ENCODE results near the gene NLGN1. TPM values are rescaled to one million over a fixed set of nuclear protein-coding genes. Genes with fewer than 3 reads are reported as not detected.

Gene NLGN1
- total and polyA plus RNA-seq, 8 donors = 3.1 to 11.9 (median 8.0) TPM

DNA sequence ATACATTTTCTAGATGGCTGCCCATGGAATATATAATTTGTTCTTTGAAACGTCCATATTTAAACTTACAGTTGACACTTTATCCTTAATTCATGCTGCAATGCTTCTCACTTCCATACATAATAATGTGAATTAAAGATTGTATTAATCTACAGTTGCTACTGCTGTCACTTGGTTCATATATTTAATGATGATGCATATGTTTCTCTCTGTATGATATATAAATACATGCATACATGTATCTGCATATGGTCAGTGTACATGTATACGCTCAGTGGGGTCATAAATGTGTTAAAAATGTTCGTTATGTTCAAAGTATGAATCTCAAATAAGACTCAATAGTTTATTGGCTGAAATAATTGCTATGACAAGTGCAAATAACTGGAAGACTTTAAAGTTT is 382.5 kb downstream of the NLGN1 start:
- DNase-seq = no peak
- ATAC-seq = no peak
- H3K27me3 ChIP-seq = no peaks in the 10 kb centered on the region
- no peaks in the 10 kb centered on the region for H3K36me3 ChIP-seq
- H3K4me3 ChIP-seq = no peak overlapping the region
- H3K27ac ChIP-seq = no peak overlapping the region
- TF ChIP-seq, protein P1, sequence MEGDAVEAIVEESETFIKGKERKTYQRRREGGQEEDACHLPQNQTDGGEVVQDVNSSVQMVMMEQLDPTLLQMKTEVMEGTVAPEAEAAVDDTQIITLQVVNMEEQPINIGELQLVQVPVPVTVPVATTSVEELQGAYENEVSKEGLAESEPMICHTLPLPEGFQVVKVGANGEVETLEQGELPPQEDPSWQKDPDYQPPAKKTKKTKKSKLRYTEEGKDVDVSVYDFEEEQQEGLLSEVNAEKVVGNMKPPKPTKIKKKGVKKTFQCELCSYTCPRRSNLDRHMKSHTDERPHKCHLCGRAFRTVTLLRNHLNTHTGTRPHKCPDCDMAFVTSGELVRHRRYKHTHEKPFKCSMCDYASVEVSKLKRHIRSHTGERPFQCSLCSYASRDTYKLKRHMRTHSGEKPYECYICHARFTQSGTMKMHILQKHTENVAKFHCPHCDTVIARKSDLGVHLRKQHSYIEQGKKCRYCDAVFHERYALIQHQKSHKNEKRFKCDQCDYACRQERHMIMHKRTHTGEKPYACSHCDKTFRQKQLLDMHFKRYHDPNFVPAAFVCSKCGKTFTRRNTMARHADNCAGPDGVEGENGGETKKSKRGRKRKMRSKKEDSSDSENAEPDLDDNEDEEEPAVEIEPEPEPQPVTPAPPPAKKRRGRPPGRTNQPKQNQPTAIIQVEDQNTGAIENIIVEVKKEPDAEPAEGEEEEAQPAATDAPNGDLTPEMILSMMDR (IDR thresholded peaks at IDR 0.05) = no peak
- H3K4me1 ChIP-seq = no peaks in the 10 kb centered on the region
- no peaks in the 10 kb centered on the region for H3K9me3 ChIP-seq
- intact Hi-C loops (cut with DNase I) = no loop called here

DNA sequence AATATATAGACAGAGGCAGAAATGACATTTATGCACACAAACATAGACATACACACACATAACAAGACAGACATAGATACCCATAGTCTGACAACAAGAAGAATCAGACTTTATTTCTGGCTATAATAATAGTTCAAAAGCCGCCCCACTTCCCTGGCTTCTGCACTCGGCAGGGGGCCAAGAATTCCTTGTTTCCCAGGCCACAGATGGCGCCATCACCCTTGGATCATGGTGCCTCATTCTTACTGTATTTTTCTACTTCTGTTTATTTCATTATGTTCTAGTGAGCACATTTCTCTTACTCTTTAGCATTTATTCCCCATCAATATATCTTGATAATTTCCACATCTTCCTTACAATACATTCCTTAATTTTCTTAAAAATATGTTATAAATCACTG is 387.5 kb downstream of the NLGN1 start:
- H3K4me3 ChIP-seq = no peak overlapping the region
- H3K9me3 ChIP-seq = no peaks in the 10 kb centered on the region
- no peaks in the 10 kb centered on the region for H3K36me3 ChIP-seq
- no peak for DNase-seq
- H3K27ac ChIP-seq = no peak overlapping the region
- H3K4me1 ChIP-seq = no peaks in the 10 kb centered on the region
- intact Hi-C loops (cut with DNase I) = no loop called here
- TF ChIP-seq, protein P1 (IDR thresholded peaks at IDR 0.05) = no peak
- no peaks in the 10 kb centered on the region for H3K27me3 ChIP-seq
- no peak for ATAC-seq

GRCh38 chr3:173789530-173790162 is 392.1 kb downstream of the NLGN1 start:
- intact Hi-C loops (cut with DNase I) = no loop called here
- Histone ChIP-seq H3K27me3 (no peaks in the 10 kb centered on the region), H3K4me3 (no peak overlapping the region), H3K9me3 (no peaks in the 10 kb centered on the region), H3K4me1 (no peaks in the 10 kb centered on the region), H3K36me3 (no peaks in the 10 kb centered on the region), H3K27ac (no peak overlapping the region)
- TF ChIP-seq, protein P1 (IDR thresholded peaks at IDR 0.05) = no peak
- no peak for DNase-seq
- ATAC-seq = peak; percentile 21

GRCh38 chr3:173793963-173794362 is 396.4 kb downstream of the NLGN1 start:
- Histone ChIP-seq H3K36me3 (no peaks in the 10 kb centered on the region), H3K4me3 (no peak overlapping the region), H3K27me3 (no peaks in the 10 kb centered on the region), H3K27ac (no peak overlapping the region), H3K9me3 (no peaks in the 10 kb centered on the region), H3K4me1 (no peaks in the 10 kb centered on the region)
- TF ChIP-seq, protein P1 (IDR thresholded peaks at IDR 0.05) = no peak
- intact Hi-C loops (cut with DNase I) = no loop called here
- no peak for DNase-seq
- no peak for ATAC-seq

- Histone ChIP-seq H3K4me3 (no peak overlapping the region), H3K4me1 (no peaks in the 10 kb centered on the region), H3K36me3 (no peaks in the 10 kb centered on the region), H3K27ac (no peak overlapping the region), H3K27me3 (no peaks in the 10 kb centered on the region), H3K9me3 (no peaks in the 10 kb centered on the region)
- intact Hi-C loops (cut with DNase I) = no loop called here
- DNase-seq (no peak), ATAC-seq (no peak)
- TF ChIP-seq, protein P1 (IDR thresholded peaks at IDR 0.05) = no peak
Observed at GRCh38 chr3:173796405-173796804, 398.9 kb downstream of the NLGN1 start.
